Keratinocyte (primary cell): ENCODE measurements around the gene ARHGEF33. TPM values are rescaled to one million over a fixed set of nuclear protein-coding genes. Genes with fewer than 3 reads are reported as not detected.

Experiments
- DNase-seq: peaks from one replicate; pipeline ENCODE4 v3.0.0-alpha.2; 2011; ENCODE audit warnings: low read depth, missing footprints, low spot score
- FAIRE-seq: peaks from 2 replicates; lab custom pipeline; 2011; peaks lifted over from hg19 to GRCh38; lab: Jason Lieb, UNC
- H2AFZ ChIP-seq: 2 replicates; pipeline ENCODE4 v1.6.0; 2012; ENCODE audit warnings: low read length, control low read depth, inconsistent platforms; ENCODE audit not compliant: control insufficient read depth
- H3K27ac ChIP-seq: 2 replicates; pipeline ENCODE4 v1.5.1; 2011; ENCODE audit warnings: low read length; ENCODE audit not compliant: control insufficient read depth, insufficient read depth
- H3K27me3 ChIP-seq: 3 replicates; pipeline ENCODE4 v1.6.0; 2011; ENCODE audit warnings: low read length; ENCODE audit not compliant: control insufficient read depth, insufficient read depth; ENCODE audit errors: extremely low read depth
- H3K36me3 ChIP-seq, 2 experiments: 2 replicates in 1 of 2; 3 replicates in 1 of 2; pipeline ENCODE4 v1.5.1; 2011; ENCODE audit warnings: low read length in 2 of 2, mild to moderate bottlenecking in 1 of 2; ENCODE audit not compliant: control insufficient read depth in 2 of 2, insufficient read depth in 2 of 2; ENCODE audit errors: extremely low read depth in 1 of 2
- H3K4me1 ChIP-seq: 3 replicates; pipeline ENCODE4 v1.5.1; 2011; ENCODE audit warnings: low read length; ENCODE audit not compliant: control insufficient read depth, insufficient read depth; ENCODE audit errors: extremely low read depth
- H3K4me2 ChIP-seq: 3 replicates; pipeline ENCODE4 v1.6.0; 2011; ENCODE audit warnings: low read depth, low read length; ENCODE audit not compliant: control insufficient read depth, insufficient read depth; ENCODE audit errors: extremely low read depth
- H3K4me3 ChIP-seq, 3 experiments: fragments of 200-600 bp in 1 of 3; sonication (generic) in 1 of 3; 2 replicates in 2 of 3; 3 replicates in 1 of 3; pipeline ENCODE4 v1.5.1; 2011 to 2016; ENCODE audit warnings: low read length in 3 of 3, mild to moderate bottlenecking in 3 of 3, control low read depth in 2 of 3, inconsistent platforms in 1 of 3, low read depth in 1 of 3, mixed read lengths in 1 of 3, mixed run types in 1 of 3, moderate library complexity in 1 of 3; ENCODE audit not compliant: control insufficient read depth in 2 of 3, insufficient read depth in 2 of 3; ENCODE audit errors: extremely low read depth in 1 of 3
- H3K79me2 ChIP-seq: 2 replicates; pipeline ENCODE4 v1.6.0; 2012; ENCODE audit warnings: low read length; ENCODE audit not compliant: control insufficient read depth, insufficient read depth
- H3K9ac ChIP-seq: 3 replicates; pipeline ENCODE4 v1.6.0; 2011; ENCODE audit warnings: low read length; ENCODE audit not compliant: control insufficient read depth, insufficient read depth; ENCODE audit errors: extremely low read depth
- H3K9me1 ChIP-seq: 3 replicates; pipeline ENCODE4 v1.6.0; 2011; ENCODE audit warnings: low read length; ENCODE audit not compliant: control insufficient read depth, insufficient read depth; ENCODE audit errors: extremely low read depth
- H3K9me3 ChIP-seq: 2 replicates; pipeline ENCODE4 v1.5.1; 2012; ENCODE audit warnings: low read depth, low read length; ENCODE audit not compliant: control insufficient read depth
- H4K20me1 ChIP-seq: 3 replicates; pipeline ENCODE4 v1.6.0; 2011; ENCODE audit warnings: low read length; ENCODE audit not compliant: control insufficient read depth, insufficient read depth; ENCODE audit errors: extremely low read depth
- EZH2 ChIP-seq: IDR thresholded peaks from one replicate; pipeline ENCODE4 v1.6.1; 2012; ENCODE audit warnings: inconsistent platforms, mild to moderate bottlenecking, low read length, moderate library complexity
- dilution Hi-C: fragments of 300-500 bp; cut with MboI; formaldehyde crosslinking; loops from one replicate; pipeline ENCODE4 v1.7.0; 2020; ENCODE audit warnings: low sequenced_read_pairs; ENCODE audit not compliant: extremely low pct_ligation_motif_present
- polyA plus RNA-seq, 5 experiments: library from polyadenylated mRNA; depleted of rRNA in 3 of 5; stranded (reverse) in 3 of 5; stranded (forward) in 1 of 5; unstranded in 1 of 5; fragments of >200 nt; gene quantifications; 1 replicate in 1 of 5; 2 replicates in 3 of 5; 3 replicates in 1 of 5; pipeline versions ENCODE4 v1.2.1 to v1.2.3, GENCODE V29; 2011 to 2012; ENCODE audit warnings: missing spikeins in 2 of 5, low read depth in 1 of 5, low replicate concordance in 1 of 5
- TF ChIP-seq, protein P1 (sequence below), 3 experiments: IDR thresholded peaks in 1 of 3; conservative IDR thresholded peaks in 1 of 3; optimal IDR thresholded peaks in 1 of 3; 2 replicates in 2 of 3; 3 replicates in 1 of 3; pipeline versions ENCODE3 to v1.5.1; 2011; ENCODE audit warnings: low read length in 3 of 3, mild to moderate bottlenecking in 3 of 3, moderate library complexity in 2 of 3, control low read depth in 1 of 3, inconsistent platforms in 1 of 3; ENCODE audit not compliant: insufficient read depth in 2 of 3; ENCODE audit errors: extremely low read depth in 1 of 3

The ARHGEF33 gene
- polyA plus RNA-seq, 1 donor (not counting 4 experiments of a cell fraction or from before 2014, with no cell fraction given): 0.09 TPM

DNA sequence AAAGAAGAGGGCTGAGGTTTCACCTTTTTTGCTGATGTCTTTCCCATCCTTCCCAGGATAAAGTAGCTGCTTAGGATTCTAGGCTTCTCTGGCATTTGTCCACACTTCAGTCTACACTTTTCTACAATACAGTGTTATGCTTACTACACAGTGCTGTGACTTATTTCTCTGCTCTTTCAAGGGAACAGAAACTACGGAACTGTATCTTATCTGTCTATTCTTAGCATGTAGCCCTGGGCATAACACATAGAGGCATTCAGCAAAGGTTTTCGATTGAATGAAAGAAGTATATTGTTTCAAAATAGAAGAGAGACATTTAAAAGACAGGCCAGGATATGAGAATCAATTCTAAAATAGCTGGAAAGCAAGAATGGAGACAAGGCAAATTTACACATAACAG, 110.9 kb downstream of the ARHGEF33 start:
- Histone ChIP-seq H3K9ac (no peak overlapping the region), H3K9me3 (no peaks in the 10 kb centered on the region), H3K36me3 (peaks cover 3 to 4% of the 10 kb centered on the region in 2 experiments), H3K27ac (no peak overlapping the region), H3K79me2 (no peaks in the 10 kb centered on the region), H4K20me1 (no peaks in the 10 kb centered on the region), H2AFZ (no peak overlapping the region), H3K9me1 (no peaks in the 10 kb centered on the region), H3K4me1 (no peaks in the 10 kb centered on the region), H3K27me3 (no peaks in the 10 kb centered on the region), H3K4me3 (no peak overlapping the region), H3K4me2 (no peak overlapping the region)
- no peak for TF ChIP-seq EZH2
- TF ChIP-seq, protein P1, sequence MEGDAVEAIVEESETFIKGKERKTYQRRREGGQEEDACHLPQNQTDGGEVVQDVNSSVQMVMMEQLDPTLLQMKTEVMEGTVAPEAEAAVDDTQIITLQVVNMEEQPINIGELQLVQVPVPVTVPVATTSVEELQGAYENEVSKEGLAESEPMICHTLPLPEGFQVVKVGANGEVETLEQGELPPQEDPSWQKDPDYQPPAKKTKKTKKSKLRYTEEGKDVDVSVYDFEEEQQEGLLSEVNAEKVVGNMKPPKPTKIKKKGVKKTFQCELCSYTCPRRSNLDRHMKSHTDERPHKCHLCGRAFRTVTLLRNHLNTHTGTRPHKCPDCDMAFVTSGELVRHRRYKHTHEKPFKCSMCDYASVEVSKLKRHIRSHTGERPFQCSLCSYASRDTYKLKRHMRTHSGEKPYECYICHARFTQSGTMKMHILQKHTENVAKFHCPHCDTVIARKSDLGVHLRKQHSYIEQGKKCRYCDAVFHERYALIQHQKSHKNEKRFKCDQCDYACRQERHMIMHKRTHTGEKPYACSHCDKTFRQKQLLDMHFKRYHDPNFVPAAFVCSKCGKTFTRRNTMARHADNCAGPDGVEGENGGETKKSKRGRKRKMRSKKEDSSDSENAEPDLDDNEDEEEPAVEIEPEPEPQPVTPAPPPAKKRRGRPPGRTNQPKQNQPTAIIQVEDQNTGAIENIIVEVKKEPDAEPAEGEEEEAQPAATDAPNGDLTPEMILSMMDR (optimal IDR thresholded peaks at IDR 0.05 in 1 of 3, IDR thresholded peaks at IDR 0.05 in 1 of 3, conservative IDR thresholded peaks at IDR 0.05 in 1 of 3; ENCODE audit: extremely low read depth in 1 of 3, insufficient read depth in 2 of 3, low read length in 3 of 3): no peak
- FAIRE-seq: no peak
- dilution Hi-C loops: no loop called here
- DNase-seq: no peak

DNA sequence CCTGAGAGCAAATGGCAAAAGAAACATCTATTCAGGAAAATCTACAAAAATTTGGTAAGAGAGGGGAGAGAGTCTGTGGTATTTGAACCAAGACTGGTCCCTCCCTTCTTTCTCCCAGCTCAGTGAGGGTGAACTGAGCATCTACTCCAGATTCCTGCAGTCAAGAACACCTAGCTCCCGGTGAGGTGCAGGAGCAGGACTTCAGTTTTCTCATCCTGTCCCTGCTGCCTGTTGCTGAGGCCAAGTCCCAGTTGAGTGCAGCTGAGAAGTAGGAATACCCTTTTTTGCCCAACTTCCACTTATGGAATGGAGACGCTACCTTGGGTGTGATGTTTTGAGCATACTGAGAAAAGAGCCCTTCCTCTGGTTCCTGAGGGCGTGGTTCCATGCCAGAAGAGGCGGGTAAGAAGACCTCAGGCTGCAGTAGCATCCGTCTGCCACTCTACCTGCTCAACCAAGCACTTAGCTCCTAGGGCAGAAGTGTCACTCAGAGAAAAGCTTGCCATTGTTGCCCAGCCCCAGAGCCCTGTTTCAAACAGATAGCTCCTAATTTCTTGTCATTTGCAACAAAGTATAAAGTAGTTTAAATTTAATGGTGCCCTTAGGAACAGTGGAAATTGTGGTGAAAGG, 118.3 kb downstream of the ARHGEF33 start:
- Histone ChIP-seq H3K4me3 (no peak overlapping the region), H2AFZ (no peak overlapping the region), H3K9me1 (no peaks in the 10 kb centered on the region), H3K79me2 (no peaks in the 10 kb centered on the region), H3K9ac (no peak overlapping the region), H3K9me3 (no peaks in the 10 kb centered on the region), H3K36me3 (peaks cover 9 to 12% of the 10 kb centered on the region in 2 experiments), H3K27ac (no peak overlapping the region), H3K4me2 (no peak overlapping the region), H3K4me1 (no peaks in the 10 kb centered on the region), H3K27me3 (no peaks in the 10 kb centered on the region), H4K20me1 (no peaks in the 10 kb centered on the region)
- no peak for DNase-seq
- dilution Hi-C loops: no loop called here
- TF ChIP-seq, protein P1 (optimal IDR thresholded peaks at IDR 0.05 in 1 of 3, IDR thresholded peaks at IDR 0.05 in 1 of 3, conservative IDR thresholded peaks at IDR 0.05 in 1 of 3; ENCODE audit: extremely low read depth in 1 of 3, insufficient read depth in 2 of 3, low read length in 3 of 3): no peak
- no peak for TF ChIP-seq EZH2
- no peak for FAIRE-seq
